ENCODE data around the gene KAT2A. TPM values are rescaled to one million over a fixed set of nuclear protein-coding genes. Genes with fewer than 3 reads are reported as not detected.

KAT2A gene
- total RNA-seq, 2 experiments from 2014 or later: 52.6 to 54.2 TPM

DNA sequence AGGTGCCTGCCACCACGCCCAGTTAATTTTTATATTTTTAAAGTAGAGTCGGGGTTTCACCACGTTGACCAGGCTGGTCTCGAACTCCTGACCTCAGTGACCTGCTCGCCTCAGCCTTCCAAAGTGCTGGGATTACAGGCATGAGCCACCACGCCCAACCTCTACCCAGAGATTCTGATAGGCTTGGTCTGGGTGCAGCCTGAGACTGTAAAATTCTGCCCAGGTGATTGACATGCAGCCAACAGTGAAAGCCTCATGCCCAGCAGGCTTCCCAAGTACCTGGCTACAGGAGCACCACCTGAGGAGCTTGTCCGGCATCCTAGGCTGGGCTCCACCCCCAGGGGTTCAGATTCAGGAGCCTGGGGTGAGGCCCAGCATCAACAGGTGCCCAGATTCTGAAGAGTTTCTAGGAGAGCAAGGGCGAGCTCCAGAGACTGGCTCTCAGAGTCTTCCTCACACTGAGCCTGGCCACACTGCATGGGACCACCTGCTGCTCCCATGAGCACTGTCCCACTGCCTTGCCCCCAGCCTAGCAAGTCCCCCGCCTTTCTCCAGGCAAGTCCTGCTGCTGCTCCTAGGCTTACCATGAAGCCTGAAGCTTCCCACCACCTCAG, 39.5 kb downstream of the KAT2A start:
- CTCF ChIA-PET: interaction anchor here (1.3 kb wide), 1 partner anchor 13 kb away, joined by 4 read pairs; no protein-coding TSS in a partner anchor
- POLR2A ChIA-PET: no interaction called here

DNA sequence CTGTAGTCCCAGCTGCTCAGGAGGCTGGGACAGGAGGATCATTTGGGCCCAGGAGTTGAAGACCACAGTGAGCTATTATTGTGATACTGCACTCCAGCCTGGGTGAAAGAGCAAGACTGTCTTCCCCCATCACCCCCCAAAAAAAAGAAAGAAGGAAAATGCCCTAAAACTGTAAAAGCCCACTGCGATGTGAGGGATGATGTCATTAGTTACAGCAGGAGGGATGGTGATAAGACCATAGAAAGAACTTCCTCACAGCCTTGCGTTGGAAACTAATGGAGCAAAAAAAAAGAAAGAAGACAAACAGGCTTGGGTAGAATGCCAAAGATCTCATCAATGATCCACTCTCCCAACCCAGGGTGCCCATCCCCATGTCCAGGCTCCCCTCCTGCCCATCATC, 41.6 kb downstream of the KAT2A start:
- ChIA-PET CTCF (interaction anchor here (1.0 kb wide), 2 partner anchors 12 to 38 kb away, joined by 4 to 5 read pairs; no protein-coding TSS in a partner anchor), POLR2A (interaction anchor here (0.6 kb wide), 1 partner anchor 21 kb away, joined by 4 read pairs; no protein-coding TSS in a partner anchor)

DNA sequence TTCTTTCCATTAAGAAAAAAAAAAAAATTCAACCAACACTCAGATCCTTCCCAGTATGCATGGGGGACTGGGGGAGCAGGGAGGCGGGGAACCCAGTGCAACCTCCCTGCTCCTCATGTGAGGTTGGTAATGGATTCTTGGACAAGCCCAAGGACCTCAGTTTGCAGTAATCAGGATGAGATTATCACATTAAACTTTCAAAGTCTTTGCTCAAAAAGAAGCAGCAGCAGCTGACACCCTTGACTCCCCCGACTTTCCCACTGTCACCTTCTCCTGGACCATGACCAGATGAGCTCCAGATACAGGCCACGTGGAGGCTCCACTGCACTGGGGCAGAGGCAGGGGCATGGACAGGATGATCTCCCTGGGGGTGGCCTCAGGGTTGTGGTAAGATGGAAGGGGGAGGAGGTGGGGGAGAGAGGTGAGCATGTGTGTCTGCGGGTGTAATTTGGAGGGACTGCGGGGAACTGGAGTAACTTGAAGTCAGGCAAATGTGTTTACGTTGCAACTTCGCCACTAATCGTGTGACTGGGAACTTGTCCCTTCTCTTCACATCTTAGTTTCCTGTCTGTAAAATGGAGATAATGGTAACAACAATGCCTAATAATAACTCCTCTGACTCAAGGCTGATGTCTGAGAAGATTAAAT, 42.6 kb downstream of the KAT2A start:
- CTCF ChIA-PET: interaction anchor here (0.6 to 0.7 kb wide), 2 partner anchors 258 to 400 kb away, joined by 3 read pairs; no protein-coding TSS in a partner anchor
- POLR2A ChIA-PET: no interaction called here

DNA sequence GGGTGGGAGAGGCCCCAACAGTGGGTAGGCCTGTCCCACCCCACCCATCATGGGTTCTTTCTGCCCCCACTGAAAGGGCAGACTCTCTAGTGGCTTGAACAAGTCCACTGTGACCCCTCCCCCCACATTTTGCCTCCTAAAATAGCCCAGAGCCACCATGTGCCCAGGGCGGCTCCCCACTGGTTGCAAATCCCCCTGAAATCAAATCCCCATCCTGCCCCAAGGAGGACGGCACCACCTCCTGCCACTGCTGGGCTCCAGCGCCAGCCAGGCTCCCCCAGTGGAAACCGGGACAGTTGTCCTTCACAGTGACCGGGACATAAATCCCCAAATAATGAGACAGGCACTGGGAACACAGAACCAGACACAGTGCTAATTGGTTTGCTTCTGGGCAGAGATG, 43.4 kb downstream of the KAT2A start:
- ChIA-PET CTCF (no interaction called here), POLR2A (no interaction called here)

DNA sequence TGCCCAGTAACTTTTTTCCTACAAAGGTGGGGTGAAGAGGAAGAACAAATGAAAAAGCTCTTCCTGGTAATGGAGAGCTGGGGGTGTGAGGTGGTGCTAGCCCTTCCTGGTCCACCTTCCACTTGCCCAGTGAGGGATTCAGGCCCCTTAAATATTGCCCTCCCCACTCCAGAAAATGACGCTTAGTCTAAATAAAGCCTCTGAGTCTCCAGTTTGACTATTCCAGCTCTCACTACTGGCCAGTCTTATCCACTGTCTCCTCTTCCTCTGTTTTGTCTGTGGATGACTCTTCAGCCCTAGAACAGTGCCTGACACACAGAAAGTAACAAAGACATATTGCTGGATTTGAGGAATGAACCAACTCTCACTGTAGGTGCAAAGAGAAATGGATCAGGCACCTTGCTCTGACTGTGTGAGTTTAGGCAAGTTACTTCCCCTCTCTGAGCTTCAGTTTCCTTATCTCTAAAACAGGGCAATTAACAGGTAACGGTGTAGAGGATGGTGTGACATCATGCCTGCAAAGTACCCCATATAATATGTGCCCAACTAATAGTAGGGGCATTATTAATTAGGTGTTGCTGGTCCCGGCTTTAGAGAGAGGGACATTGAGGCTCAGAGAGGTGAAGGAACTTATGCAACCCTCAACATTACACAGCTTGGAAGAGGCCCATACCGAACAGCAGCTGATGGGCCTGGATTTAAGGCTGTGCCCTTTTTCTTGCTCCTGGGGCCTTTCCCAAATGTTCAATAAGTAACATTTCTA, 44.2 kb downstream of the KAT2A start:
- POLR2A ChIA-PET: no interaction called here
- CTCF ChIA-PET: interaction anchor here (0.6 kb wide), 1 partner anchor 25 kb away, joined by 3 read pairs; no protein-coding TSS in a partner anchor

DNA sequence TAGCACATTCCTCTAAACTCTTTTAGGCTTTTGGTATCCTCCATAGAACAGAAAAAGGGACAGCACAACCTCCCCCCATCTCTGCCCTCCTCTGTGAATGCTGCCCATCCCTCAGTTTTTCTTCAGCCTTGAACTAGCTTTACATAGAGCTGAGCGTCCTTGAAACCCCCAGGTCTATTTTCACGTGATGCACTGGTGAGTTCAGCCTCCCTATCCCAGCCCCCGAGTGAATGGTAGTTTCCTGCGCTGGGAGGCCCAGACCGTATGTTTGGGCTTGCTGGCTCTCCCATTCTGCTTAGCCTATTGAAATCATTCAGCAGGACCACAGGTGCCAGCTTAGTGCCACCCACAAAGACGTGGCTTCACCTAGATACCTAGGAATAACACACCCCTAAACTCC, 45.4 kb downstream of the KAT2A start:
- ChIA-PET CTCF (no interaction called here), POLR2A (no interaction called here)

DNA sequence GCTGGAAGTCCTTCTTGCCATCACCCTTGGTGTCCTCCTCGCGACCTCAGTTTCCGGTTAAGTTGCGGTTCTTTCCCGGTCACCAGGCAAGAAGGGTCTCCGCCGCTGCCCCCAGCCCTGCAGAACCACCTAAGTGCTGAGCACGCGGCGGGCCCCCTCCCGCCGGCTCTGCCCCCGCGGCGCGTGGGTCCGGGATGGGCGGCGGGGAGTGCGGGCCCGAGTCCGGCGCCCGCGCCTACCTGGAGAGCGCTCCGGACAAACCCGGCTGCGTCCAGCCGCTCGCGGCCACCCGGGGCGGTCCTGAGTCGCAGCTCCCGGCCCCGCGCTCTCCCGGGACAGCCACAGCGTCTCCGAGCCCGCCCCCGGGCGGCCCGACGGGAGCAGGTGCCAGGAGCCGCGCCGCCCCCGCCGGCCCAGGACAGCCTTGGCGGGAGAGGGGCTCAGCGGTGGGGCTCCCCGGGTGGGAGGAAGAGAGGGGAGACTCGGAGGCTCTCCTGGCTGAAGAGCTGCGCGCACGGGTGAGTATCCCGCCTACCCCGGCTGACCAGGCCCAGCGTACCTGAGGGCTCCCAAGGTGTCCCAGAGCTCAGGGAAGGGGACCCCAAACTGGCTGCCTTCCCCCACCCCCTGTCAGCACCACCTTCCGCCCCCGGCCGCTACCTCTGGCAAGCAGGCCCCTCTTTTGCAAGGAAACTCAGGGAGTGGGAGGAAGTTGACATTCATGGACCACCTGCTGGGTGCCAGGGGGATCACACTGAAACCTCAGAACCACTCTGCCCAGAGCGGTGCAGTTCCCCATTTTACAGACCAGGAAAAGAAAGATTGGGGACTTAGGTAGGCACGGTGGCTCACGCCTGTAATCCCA, 48.6 kb downstream of the KAT2A start:
- ChIA-PET CTCF (interaction anchor here (0.5 to 2.4 kb wide), 6 partner anchors 24 to 122 kb away, joined by 3 to 10 read pairs (median 4); no protein-coding TSS in a partner anchor), POLR2A (interaction anchor here (0.5 kb wide), 1 partner anchor 468 kb away, joined by 3 read pairs; no protein-coding TSS in a partner anchor)

DNA sequence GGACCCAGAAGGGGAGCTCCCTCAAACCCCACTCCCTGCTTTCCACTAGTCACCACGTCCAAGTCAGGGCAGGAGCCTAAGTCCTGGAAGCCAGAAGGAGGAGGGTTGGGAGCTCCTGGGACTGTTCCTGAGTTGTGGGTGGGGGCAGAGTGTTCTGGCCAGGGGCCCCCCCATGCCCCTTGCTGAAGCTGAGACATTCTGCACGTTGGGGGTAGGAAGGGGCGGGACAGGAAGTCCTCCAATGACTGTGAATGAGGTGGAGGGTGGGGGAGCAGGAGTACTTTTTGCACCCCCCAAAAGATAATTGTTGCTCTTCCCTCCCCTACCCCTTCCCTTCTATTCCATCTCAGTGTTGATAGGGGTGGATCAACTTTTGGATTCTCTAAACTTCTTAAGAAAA, 49.4 kb downstream of the KAT2A start:
- ChIA-PET POLR2A (no interaction called here), CTCF (interaction anchor here (1.0 to 2.4 kb wide), 5 partner anchors 25 to 100 kb away, joined by 3 to 10 read pairs (median 4); no protein-coding TSS in a partner anchor)

DNA sequence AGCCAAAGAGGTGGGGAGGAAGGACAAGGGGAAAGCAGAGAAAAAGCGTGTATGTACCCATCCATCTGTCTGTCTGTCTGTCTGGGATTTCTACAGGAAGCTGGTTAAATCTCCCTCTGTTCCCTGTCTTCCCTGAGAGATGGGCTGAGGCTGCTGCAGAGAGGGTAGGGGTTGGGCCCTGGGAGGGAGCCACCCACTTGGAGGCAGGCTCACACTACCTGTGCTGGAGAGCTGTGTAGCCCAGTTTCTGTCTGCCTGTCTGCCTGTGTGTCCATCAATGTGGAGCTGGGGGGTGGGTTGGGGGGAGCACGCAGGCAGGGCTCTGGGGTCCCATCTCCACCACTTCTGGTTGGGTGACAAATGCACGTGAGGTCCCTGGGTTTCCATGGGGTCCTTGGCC, 52.2 kb downstream of the KAT2A start:
- CTCF ChIA-PET: interaction anchor here (0.6 to 2.4 kb wide), 5 partner anchors 15 to 1785 kb away, joined by 3 to 13 read pairs (median 4); partner anchors contain the start of gene DHX58
- POLR2A ChIA-PET: no interaction called here

DNA sequence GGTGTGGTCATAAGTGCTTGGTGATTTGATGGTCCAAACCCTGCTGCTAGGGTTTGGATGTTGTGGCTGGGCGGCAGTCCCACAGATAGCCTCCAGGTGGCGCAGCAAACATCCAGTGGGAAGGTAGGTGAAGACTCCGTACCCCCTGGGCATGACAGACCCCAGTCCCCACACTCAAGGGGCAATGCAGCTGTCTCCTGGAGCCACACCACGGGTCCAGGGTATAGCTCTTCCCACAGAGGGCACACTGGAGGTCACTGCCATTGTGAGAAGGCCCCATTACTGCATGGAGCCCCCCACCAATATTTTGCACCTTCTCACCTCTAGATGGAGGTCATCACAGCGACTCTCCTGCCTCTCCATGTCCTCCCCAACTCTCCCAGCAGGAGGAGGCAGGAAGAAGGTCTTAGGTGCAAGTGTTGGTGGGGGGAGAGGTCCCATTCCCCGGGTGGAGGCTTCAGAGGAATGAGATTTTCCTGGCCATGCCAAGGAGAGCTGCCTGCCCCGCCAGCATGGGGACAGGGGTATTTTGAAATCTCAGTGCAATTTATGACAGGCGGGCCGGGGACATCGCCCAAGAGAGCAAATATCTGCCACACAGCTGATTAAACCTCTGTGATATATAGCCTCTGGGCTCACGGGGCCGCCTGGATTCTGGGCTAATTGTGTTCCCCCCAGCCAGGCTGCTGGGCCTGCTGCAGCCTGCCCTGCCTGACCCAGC, 53.6 kb downstream of the KAT2A start:
- ChIA-PET CTCF (interaction anchor here (0.6 to 2.4 kb wide), 15 partner anchors 12 to 1054 kb away, joined by 3 to 13 read pairs (median 4); partner anchors contain the start of gene DHX58), POLR2A (interaction anchor here (0.6 kb wide), 1 partner anchor 155 kb away, joined by 4 read pairs; no protein-coding TSS in a partner anchor)

DNA sequence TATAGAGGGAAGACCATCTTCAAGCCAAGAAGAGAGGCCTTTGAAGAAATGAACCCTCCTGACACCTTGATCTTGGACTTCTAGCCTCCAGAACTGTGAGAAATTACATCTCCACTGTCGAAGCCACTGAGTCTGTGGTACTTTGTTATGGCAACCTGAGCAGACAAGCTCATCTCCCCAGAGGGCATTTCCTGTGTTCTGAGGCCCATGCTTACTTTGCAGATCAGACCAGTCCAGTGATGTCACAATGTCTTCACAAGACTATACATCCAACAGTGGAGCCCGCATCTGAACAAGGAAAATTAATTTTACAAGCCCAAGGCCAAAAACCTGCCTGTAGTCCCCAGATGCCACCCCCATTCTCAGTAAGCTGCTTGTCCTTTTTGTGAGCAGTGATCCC, 56.0 kb downstream of the KAT2A start:
- CTCF ChIA-PET: interaction anchor here (0.9 to 1.6 kb wide), 6 partner anchors 34 to 116 kb away, joined by 3 to 6 read pairs (median 4); partner anchors contain the start of gene KCNH4
- POLR2A ChIA-PET: no interaction called here

Other genes starting within 250 kb of the KAT2A start
- gene ACLY, start 202.4 kb downstream of the KAT2A start, total RNA-seq: 100 to 1,000 TPM; 204 to 215 TPM
- gene ODAD4, start 190.8 kb downstream of the KAT2A start, total RNA-seq: under 1 TPM; 0.27 to 0.38 TPM
- 10 to 100 TPM; 66.8 to 67.6 TPM for gene CNP, start 154.6 kb downstream of the KAT2A start, total RNA-seq
- gene DNAJC7, start 103.9 kb downstream of the KAT2A start, total RNA-seq: 100 to 1,000 TPM in 1 of 2 experiments, 10 to 100 TPM in 1; 99.1 to 108 TPM
- 10 to 100 TPM; 27.1 to 29.6 TPM for gene NKIRAS2, start 101.3 kb downstream of the KAT2A start, total RNA-seq
- gene C17orf113, start 70.8 kb downstream of the KAT2A start, total RNA-seq: under 1 TPM; 0.04 to 0.08 TPM
- under 1 TPM in 1 of 2 experiments, not detected in 1; 0.10 TPM for gene ZNF385C, start 22.9 kb downstream of the KAT2A start, total RNA-seq
- 1 to 10 TPM; 7.0 to 7.6 TPM for gene DHX58, start 8.7 kb downstream of the KAT2A start, total RNA-seq
- gene HSPB9, start 1.4 kb upstream of the KAT2A start, total RNA-seq: under 1 TPM in 1 of 2 experiments, not detected in 1; 0.13 TPM
- 10 to 100 TPM; 56.4 to 58.9 TPM for gene RAB5C, start 33.6 kb upstream of the KAT2A start, total RNA-seq
- gene KCNH4, start 59.8 kb upstream of the KAT2A start, total RNA-seq: 1 to 10 TPM; 1.2 to 1.3 TPM
- gene HCRT, start 64.1 kb upstream of the KAT2A start, total RNA-seq: not detected
- 10 to 100 TPM; 19.2 to 20.0 TPM for gene GHDC, start 73.1 kb upstream of the KAT2A start, total RNA-seq
- gene STAT5B, start 155.0 kb upstream of the KAT2A start, total RNA-seq: 100 to 1,000 TPM; 102 to 111 TPM
- gene STAT5A, start 167.1 kb upstream of the KAT2A start, total RNA-seq: 100 to 1,000 TPM; 197 TPM